Loucy (cell line): ENCODE data around the gene DRAM1.

Experiments used
- H2AFZ ChIP-seq: fragments of 200-600 bp; sonication (generic); 2 replicates; pipeline ENCODE4 v1.6.0; 2016; ENCODE audit warnings: antibody characterized with exemption, mild to moderate bottlenecking, low read length, moderate library complexity
- H3F3A ChIP-seq: fragments of 200-600 bp; 2 replicates; pipeline ENCODE4 v1.6.0; 2016; ENCODE audit warnings: antibody characterized with exemption, low read depth, mild to moderate bottlenecking
- H3K27me3 ChIP-seq: fragments of 200-600 bp; sonication (generic); 2 replicates; pipeline ENCODE4 v1.6.1; 2014; ENCODE audit warnings: low read length, mild to moderate bottlenecking; ENCODE audit not compliant: insufficient read depth, poor library complexity, severe bottlenecking
- H3K36me3 ChIP-seq: fragments of 200-600 bp; sonication (generic); 2 replicates; pipeline ENCODE4 v1.6.1; 2016; ENCODE audit warnings: low read length; ENCODE audit not compliant: insufficient read depth
- H3K4me1 ChIP-seq: fragments of 200-600 bp; sonication (generic); 2 replicates; pipeline ENCODE4 v1.5.1; 2014; ENCODE audit warnings: low read length, mild to moderate bottlenecking; ENCODE audit not compliant: insufficient read depth, poor library complexity, severe bottlenecking
- H3K4me2 ChIP-seq: fragments of 200-600 bp; sonication (generic); 2 replicates; pipeline ENCODE4 v1.6.0; 2014; ENCODE audit warnings: antibody characterized with exemption, low read length, low read depth, mild to moderate bottlenecking; ENCODE audit not compliant: poor library complexity, severe bottlenecking
- H3K4me3 ChIP-seq: fragments of 200-600 bp; sonication (generic); 2 replicates; pipeline ENCODE4 v1.5.1; 2014; ENCODE audit warnings: low read length, mild to moderate bottlenecking, mixed read lengths; ENCODE audit not compliant: poor library complexity, severe bottlenecking
- H3K79me2 ChIP-seq: fragments of 200-600 bp; sonication (generic); 2 replicates; pipeline ENCODE4 v1.6.1; 2014; ENCODE audit warnings: low read length; ENCODE audit not compliant: insufficient read depth
- H3K9ac ChIP-seq: fragments of 200-600 bp; sonication (generic); 2 replicates; pipeline ENCODE4 v1.6.0; 2014; ENCODE audit warnings: mild to moderate bottlenecking, low read depth, low read length, moderate library complexity; ENCODE audit not compliant: poor library complexity, severe bottlenecking
- H3K9me2 ChIP-seq: fragments of 200-600 bp; sonication (generic); replicated peaks from 2 replicates; pipeline ENCODE4 v1.6.1; 2016; ENCODE audit warnings: low read depth, low read length, mixed read lengths
- H3K9me3 ChIP-seq: fragments of 200-600 bp; sonication (generic); 2 replicates; pipeline ENCODE4 v1.6.1; 2014; ENCODE audit warnings: mild to moderate bottlenecking, antibody characterized with exemption, low read length, low read depth; ENCODE audit not compliant: insufficient read depth
- H4K20me1 ChIP-seq: fragments of 200-600 bp; sonication (generic); 2 replicates; pipeline ENCODE4 v1.6.0; 2014; ENCODE audit warnings: antibody characterized with exemption, low read length, mild to moderate bottlenecking; ENCODE audit not compliant: insufficient read depth, poor library complexity, severe bottlenecking
- CTCF ChIP-seq: fragments of 200-600 bp; sonication (generic); conservative IDR thresholded peaks from 2 replicates; pipeline ENCODE4 v1.5.1; 2014; ENCODE audit warnings: mild to moderate bottlenecking, antibody characterized with exemption, low read length
- EZH2phosphoT487 ChIP-seq: fragments of 200-600 bp; IDR thresholded peaks from 2 replicates; pipeline ENCODE4 v1.6.1; 2018; ENCODE audit warnings: antibody characterized with exemption, mild to moderate bottlenecking, moderate library complexity, borderline replicate concordance

Gene DRAM1

GRCh38 chr12:101954676-101955075 lies 77.3 kb downstream of the DRAM1 start:
- H3K4me2 ChIP-seq: no peak overlapping the region

GRCh38 chr12:101957252-101957959 lies 80.0 kb downstream of the DRAM1 start:
- no peaks in the 10 kb centered on the region for H3K9me2 ChIP-seq
- TF ChIP-seq EZH2phosphoT487 (no peak), CTCF (no peak)
- H3K4me2 ChIP-seq: no peak overlapping the region
- H2AFZ ChIP-seq: no peak overlapping the region
- no peak overlapping the region for H3K9ac ChIP-seq
- H3K36me3 ChIP-seq: no peaks in the 10 kb centered on the region
- no peaks in the 10 kb centered on the region for H3K27me3 ChIP-seq
- H3K4me1 ChIP-seq: no peaks in the 10 kb centered on the region
- H3K4me3 ChIP-seq: no peak overlapping the region
- no peaks in the 10 kb centered on the region for H3K79me2 ChIP-seq
- no peaks in the 10 kb centered on the region for H4K20me1 ChIP-seq
- H3K9me3 ChIP-seq: no peaks in the 10 kb centered on the region
- H3F3A ChIP-seq: no peaks in the 10 kb centered on the region

More at GRCh38 chr12:101954676-101955075, 77.3 kb downstream of the DRAM1 start:
- Histone ChIP-seq H2AFZ (no peak overlapping the region), H3K9ac (no peak overlapping the region), H3K36me3 (no peaks in the 10 kb centered on the region), H3K27me3 (no peaks in the 10 kb centered on the region), H4K20me1 (no peaks in the 10 kb centered on the region), H3K9me2 (no peaks in the 10 kb centered on the region), H3K4me1 (no peaks in the 10 kb centered on the region), H3K4me3 (no peak overlapping the region), H3F3A (no peaks in the 10 kb centered on the region), H3K79me2 (no peaks in the 10 kb centered on the region), H3K9me3 (no peaks in the 10 kb centered on the region)
- no peak for TF ChIP-seq CTCF
- no peak for TF ChIP-seq EZH2phosphoT487

DNA sequence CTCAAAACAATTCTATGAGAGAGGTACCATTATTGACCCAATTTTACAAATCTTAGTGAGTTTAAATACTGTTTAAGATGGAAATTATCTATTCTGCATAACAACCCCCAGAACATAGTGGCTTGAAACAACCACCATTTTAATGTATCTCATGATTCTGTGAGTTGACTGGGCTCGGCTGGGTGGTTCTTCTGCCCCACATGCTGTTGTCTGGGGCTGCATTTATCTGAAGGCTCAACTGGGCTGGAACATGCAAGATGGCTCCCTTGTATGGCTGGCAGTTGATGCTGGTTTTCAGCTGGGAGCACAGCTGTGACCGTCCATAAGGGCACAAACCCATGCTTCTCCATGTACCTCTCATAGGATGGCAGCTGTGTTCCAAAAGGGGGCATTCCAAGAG lies 82.2 kb downstream of the DRAM1 start:
- no peaks in the 10 kb centered on the region for H3K27me3 ChIP-seq
- TF ChIP-seq EZH2phosphoT487: no peak
- no peak for TF ChIP-seq CTCF
- peaks cover 4% of the 10 kb centered on the region for H3K4me1 ChIP-seq
- no peaks in the 10 kb centered on the region for H3K36me3 ChIP-seq
- H3K4me2 ChIP-seq: no peak overlapping the region
- H3K4me3 ChIP-seq: no peak overlapping the region
- H3F3A ChIP-seq: no peaks in the 10 kb centered on the region
- no peak overlapping the region for H2AFZ ChIP-seq
- H3K9me2 ChIP-seq: no peaks in the 10 kb centered on the region
- no peaks in the 10 kb centered on the region for H3K9me3 ChIP-seq
- no peaks in the 10 kb centered on the region for H3K79me2 ChIP-seq
- no peaks in the 10 kb centered on the region for H4K20me1 ChIP-seq
- no peak overlapping the region for H3K9ac ChIP-seq
